Gastrocnemius medialis (tissue), 4 donors: ENCODE data around the gene OR6C4. TPM values are rescaled to one million over a fixed set of nuclear protein-coding genes. Genes with fewer than 3 reads are reported as not detected.
"Not testable (repeated sequence)": the region's sequence is repeated elsewhere in the genome, so short reads cannot be mapped to it uniquely, and the experiment has no call there.

ENCODE experiments used
- ATAC-seq, 2 donors: fragments of 150-250 bp; one replicate each; pipeline ENCODE4 v1.9.1; 2016
- DNase-seq, 2 donors: peaks; one replicate each; pipeline ENCODE4 v3.0.0-alpha.2; 2019
- H3K27ac ChIP-seq, 4 donors: fragments of 200-600 bp; sonication (generic); 1 replicate in 1 of 4; 2 replicates in 3 of 4; pipeline ENCODE4 v1.5.1; 2016 to 2018; ENCODE audit warnings: mild to moderate bottlenecking in 2 of 4, moderate library complexity in 1 of 4
- H3K27me3 ChIP-seq, 3 donors: fragments of 200-600 bp; sonication (generic) in 2 of 3; 1 replicate in 1 of 3; 2 replicates in 2 of 3; pipeline versions ENCODE4 v1.5.1 to v1.6.0; 2016 to 2019; ENCODE audit warnings: mild to moderate bottlenecking in 1 of 3, moderate library complexity in 1 of 3
- H3K36me3 ChIP-seq, 2 donors: fragments of 200-600 bp; sonication (generic) in 1 of 2; one replicate each; pipeline ENCODE4 v1.5.1; 2017 to 2018
- H3K4me1 ChIP-seq, 2 donors: fragments of 200-600 bp; sonication (generic) in 1 of 2; one replicate each; pipeline ENCODE4 v1.5.1; 2016 to 2017; ENCODE audit warnings: mild to moderate bottlenecking in 2 of 2
- H3K4me3 ChIP-seq, 4 donors: fragments of 200-600 bp; sonication (generic) in 3 of 4; 1 replicate in 1 of 4; 2 replicates in 3 of 4; pipeline ENCODE4 v1.5.1; 2016 to 2019; ENCODE audit warnings: mild to moderate bottlenecking in 2 of 4
- H3K9me3 ChIP-seq, 3 donors: fragments of 200-600 bp; sonication (generic) in 2 of 3; 1 replicate in 1 of 3; 2 replicates in 2 of 3; pipeline ENCODE4 v1.5.1; 2016 to 2019
- CTCF ChIP-seq, 5 experiments: fragments of 450-650 bp in 3 of 5; fragments of 200-600 bp in 2 of 5; sonication (generic) in 2 of 5; IDR thresholded peaks in 4 of 5; conservative IDR thresholded peaks in 1 of 5; 1 replicate in 4 of 5; 2 replicates in 1 of 5; pipeline ENCODE4 v1.5.1; 2016 to 2019; ENCODE audit warnings: antibody characterized with exemption in 5 of 5, mild to moderate bottlenecking in 3 of 5, moderate library complexity in 3 of 5
- POLR2A ChIP-seq, 2 donors: fragments of 450-650 bp; IDR thresholded peaks; one replicate each; pipeline ENCODE4 v1.6.1; 2017; ENCODE audit warnings: antibody characterized with exemption in 2 of 2, mild to moderate bottlenecking in 2 of 2, moderate library complexity in 2 of 2
- in situ Hi-C, 4 donors: fragments of 200-750 bp; cut with MboI; loops; one replicate each; pipeline versions ENCODE4 v1.15.0 to v1.8.0; 2017; ENCODE audit warnings: low sequenced_read_pairs in 4 of 4
- intact Hi-C: fragments of 100-400 bp; cut with DNase I; formaldehyde crosslinking; loops from one replicate; pipeline ENCODE4 v1.15.1; 2023; ENCODE audit warnings: low total_unique reads
- total RNA-seq, 4 donors: library from RNA; depleted of rRNA; stranded (reverse); fragments of >200 nt; gene quantifications; one replicate each; pipeline versions ENCODE4 v1.1.0 to v1.2.3, GENCODE V29; 2016

OR6C4 gene
- total RNA-seq, 4 donors from 2014 or later = not detected

GRCh38 chr12:55585817-55586216 lies 36.4 kb downstream of the OR6C4 start:
- H3K4me1 ChIP-seq = no peaks in the 10 kb centered on the region
- H3K36me3 ChIP-seq = no peaks in the 10 kb centered on the region
- ATAC-seq = no peak
- in situ Hi-C loops = no loop called here
- H3K9me3 ChIP-seq = no peaks in the 10 kb centered on the region
- H3K4me3 ChIP-seq = no peak overlapping the region
- intact Hi-C loops = no loop called here
- no peak overlapping the region for H3K27ac ChIP-seq
- DNase-seq = no peak
- H3K27me3 ChIP-seq = no peaks in the 10 kb centered on the region
- TF ChIP-seq CTCF (IDR thresholded peaks at IDR 0.05 in 4 of 5, conservative IDR thresholded peaks at IDR 0.05 in 1 of 5) = no peak
- no peak for TF ChIP-seq POLR2A (IDR thresholded peaks at IDR 0.05)

GRCh38 chr12:55590152-55590551 lies 40.8 kb downstream of the OR6C4 start:
- H3K4me1 ChIP-seq = not testable (repeated sequence)

More at GRCh38 chr12:55590152-55590551, 40.8 kb downstream of the OR6C4 start:
- in situ Hi-C loops, H3K27me3 ChIP-seq, DNase-seq, intact Hi-C loops, H3K4me3 ChIP-seq, H3K9me3 ChIP-seq, ATAC-seq, H3K36me3 ChIP-seq, H3K27ac ChIP-seq: not testable (repeated sequence)

Other genes starting within 250 kb of the OR6C4 start
- gene OR6C1, start 235.3 kb upstream of the OR6C4 start, total RNA-seq = not detected
- gene OR6C3, start 218.9 kb upstream of the OR6C4 start, total RNA-seq = not detected
- not detected for gene OR6C75, start 186.6 kb upstream of the OR6C4 start, total RNA-seq
- not detected for gene OR6C65, start 149.1 kb upstream of the OR6C4 start, total RNA-seq
- not detected for gene OR6C76, start 123.3 kb upstream of the OR6C4 start, total RNA-seq
- gene OR6C2, start 105.5 kb upstream of the OR6C4 start, total RNA-seq = not detected
- not detected for gene OR6C70, start 79.5 kb upstream of the OR6C4 start, total RNA-seq
- not detected for gene OR6C68, start 57.2 kb upstream of the OR6C4 start, total RNA-seq
- not detected for gene OR2AP1, start 22.9 kb downstream of the OR6C4 start, total RNA-seq
- not detected for gene OR10P1, start 87.3 kb downstream of the OR6C4 start, total RNA-seq
- 100 to 1,000 TPM in 2 of 4 donors, 10 to 100 TPM in 2; 69.7 to 206 (median 92.0) TPM for gene ITGA7, start 158.3 kb downstream of the OR6C4 start, total RNA-seq
- 100 to 1,000 TPM; 255 to 434 (median 300) TPM for gene BLOC1S1, start 166.4 kb downstream of the OR6C4 start, total RNA-seq
- gene RDH5, start 170.8 kb downstream of the OR6C4 start, total RNA-seq = 10 to 100 TPM in 1 of 4 donors, 1 to 10 TPM in 3; 3.8 to 10.3 (median 7.5) TPM
- 1,000 to 10,000 TPM in 1 of 4 donors, 100 to 1,000 TPM in 3; 423 to 1,107 (median 634) TPM for gene CD63, start 179.4 kb downstream of the OR6C4 start, total RNA-seq
- 1 to 10 TPM in 2 of 4 donors, under 1 TPM in 2; 0.17 to 4.4 (median 1.1) TPM for gene GDF11, start 193.5 kb downstream of the OR6C4 start, total RNA-seq